ENCODE results near the gene CCSER2.

Gene CCSER2

DNA sequence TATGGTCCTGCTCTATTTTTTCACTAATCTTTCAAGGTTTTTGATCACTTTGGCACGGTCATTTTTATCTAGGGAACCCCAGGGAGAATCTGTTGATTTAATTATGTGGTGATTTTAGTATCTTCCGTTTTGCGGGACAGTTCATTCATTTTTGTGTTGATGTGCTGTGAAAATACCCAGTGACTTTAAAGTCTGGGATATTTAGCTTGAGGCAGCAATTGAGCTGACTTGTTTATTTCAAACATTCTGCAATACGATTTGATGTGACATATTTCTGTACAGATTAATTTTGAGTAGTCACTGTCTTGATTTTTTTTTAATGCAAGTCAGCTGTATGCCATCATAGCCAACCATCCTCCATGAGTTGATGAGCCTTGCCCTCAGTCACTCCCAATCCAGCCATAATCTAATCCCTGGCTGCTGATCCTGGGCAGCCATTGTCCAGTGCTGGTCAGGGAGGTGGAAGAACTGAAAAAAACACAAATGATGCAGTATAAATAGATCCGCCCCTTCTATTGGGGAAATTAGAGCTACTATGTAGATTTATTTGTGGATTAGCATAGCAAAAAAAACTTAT is 183.4 kb downstream of the CCSER2 start:
- H3K27me3 ChIP-seq, result no peaks in the 10 kb centered on the region
- no peak for DNase-seq
- H3K9me3 ChIP-seq, result no peaks in the 10 kb centered on the region
- intact Hi-C loops (cut with DNase I; ENCODE audit: low total_unique reads), result no loop called here
- H3K4me1 ChIP-seq, result peaks cover 0 to 11% (median 0%) of the 10 kb centered on the region in 4 donors
- H3K27ac ChIP-seq, result no peak overlapping the region
- H3K4me3 ChIP-seq, result no peak overlapping the region
- peaks cover 23 to 30% (median 23%) of the 10 kb centered on the region in 3 donors for H3K36me3 ChIP-seq
- TF ChIP-seq, protein P1, sequence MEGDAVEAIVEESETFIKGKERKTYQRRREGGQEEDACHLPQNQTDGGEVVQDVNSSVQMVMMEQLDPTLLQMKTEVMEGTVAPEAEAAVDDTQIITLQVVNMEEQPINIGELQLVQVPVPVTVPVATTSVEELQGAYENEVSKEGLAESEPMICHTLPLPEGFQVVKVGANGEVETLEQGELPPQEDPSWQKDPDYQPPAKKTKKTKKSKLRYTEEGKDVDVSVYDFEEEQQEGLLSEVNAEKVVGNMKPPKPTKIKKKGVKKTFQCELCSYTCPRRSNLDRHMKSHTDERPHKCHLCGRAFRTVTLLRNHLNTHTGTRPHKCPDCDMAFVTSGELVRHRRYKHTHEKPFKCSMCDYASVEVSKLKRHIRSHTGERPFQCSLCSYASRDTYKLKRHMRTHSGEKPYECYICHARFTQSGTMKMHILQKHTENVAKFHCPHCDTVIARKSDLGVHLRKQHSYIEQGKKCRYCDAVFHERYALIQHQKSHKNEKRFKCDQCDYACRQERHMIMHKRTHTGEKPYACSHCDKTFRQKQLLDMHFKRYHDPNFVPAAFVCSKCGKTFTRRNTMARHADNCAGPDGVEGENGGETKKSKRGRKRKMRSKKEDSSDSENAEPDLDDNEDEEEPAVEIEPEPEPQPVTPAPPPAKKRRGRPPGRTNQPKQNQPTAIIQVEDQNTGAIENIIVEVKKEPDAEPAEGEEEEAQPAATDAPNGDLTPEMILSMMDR (IDR thresholded peaks at IDR 0.05), result no peak

GRCh38 chr10:84517554-84517953 is 189.2 kb downstream of the CCSER2 start:
- TF ChIP-seq, protein P1 (IDR thresholded peaks at IDR 0.05), result no peak
- Histone ChIP-seq H3K27ac (no peak overlapping the region), H3K4me3 (no peak overlapping the region), H3K27me3 (no peaks in the 10 kb centered on the region), H3K4me1 (peaks cover 0 to 3% (median 0%) of the 10 kb centered on the region in 4 donors), H3K9me3 (no peaks in the 10 kb centered on the region), H3K36me3 (peaks cover 23 to 30% (median 23%) of the 10 kb centered on the region in 3 donors)
- intact Hi-C loops (cut with DNase I; ENCODE audit: low total_unique reads), result no loop called here
- no peak for DNase-seq

DNA sequence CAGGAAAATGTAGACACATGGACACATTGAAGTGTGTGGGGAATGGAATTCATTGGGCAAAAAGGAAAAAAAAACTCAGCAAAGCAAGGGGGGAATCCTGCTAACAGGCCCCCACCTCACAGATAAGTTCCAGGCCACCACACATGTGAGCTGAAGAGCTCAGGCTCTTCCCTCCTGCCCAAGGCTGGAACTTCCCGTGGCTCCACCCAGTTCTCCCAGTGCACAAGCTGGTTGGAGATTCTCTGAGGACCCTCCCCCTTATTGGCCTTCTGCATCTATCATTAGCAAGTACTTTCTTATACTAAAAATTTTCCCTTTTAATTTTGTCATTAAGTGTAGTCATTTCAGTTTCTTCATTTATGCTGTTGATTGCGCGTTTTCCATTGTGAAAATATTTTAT is 190.8 kb downstream of the CCSER2 start:
- TF ChIP-seq, protein P1 (IDR thresholded peaks at IDR 0.05), result no peak
- intact Hi-C loops (cut with DNase I; ENCODE audit: low total_unique reads), result no loop called here

GRCh38 chr10:84521013-84521412 is 192.6 kb downstream of the CCSER2 start:
- intact Hi-C loops (cut with DNase I; ENCODE audit: low total_unique reads), result no loop called here
- Histone ChIP-seq H3K4me3 (no peak overlapping the region), H3K9me3 (peaks cover 0 to 4% (median 0%) of the 10 kb centered on the region in 3 donors), H3K27me3 (no peaks in the 10 kb centered on the region), H3K36me3 (peaks cover 0 to 3% (median 0%) of the 10 kb centered on the region in 3 donors), H3K27ac (no peak overlapping the region), H3K4me1 (no peaks in the 10 kb centered on the region)
- TF ChIP-seq, protein P1 (IDR thresholded peaks at IDR 0.05), result no peak
- DNase-seq, result no peak

More for the DNA sequence above, 190.8 kb downstream of the CCSER2 start:
- H3K9me3 ChIP-seq, result no peaks in the 10 kb centered on the region
- no peaks in the 10 kb centered on the region for H3K27me3 ChIP-seq
- no peaks in the 10 kb centered on the region for H3K4me1 ChIP-seq
- no peak for DNase-seq
- no peak overlapping the region for H3K4me3 ChIP-seq
- peaks cover 12 to 19% (median 13%) of the 10 kb centered on the region in 3 donors for H3K36me3 ChIP-seq
- H3K27ac ChIP-seq, result no peak overlapping the region

DNA sequence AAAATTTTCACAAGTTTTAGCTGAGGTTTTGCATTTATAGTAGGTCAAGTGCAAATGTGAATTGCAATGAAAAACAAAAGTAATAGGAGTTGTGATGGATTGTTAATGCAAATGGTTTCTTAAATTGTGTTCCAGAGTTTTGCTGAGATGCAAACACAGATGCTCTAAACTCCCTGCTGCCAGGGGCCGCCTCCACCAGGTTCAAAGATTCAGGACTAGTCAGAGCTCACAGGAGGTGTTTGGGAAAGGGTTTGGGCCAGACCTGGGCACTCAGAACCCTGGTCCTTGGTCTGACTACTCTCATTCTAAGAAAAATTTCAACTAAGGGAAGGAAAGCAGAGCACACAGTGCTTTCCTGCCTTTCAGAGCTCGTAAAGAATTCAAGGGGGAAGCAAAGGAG is 193.1 kb downstream of the CCSER2 start:
- TF ChIP-seq, protein P1 (IDR thresholded peaks at IDR 0.05), result no peak
- intact Hi-C loops (cut with DNase I; ENCODE audit: low total_unique reads), result no loop called here
- H3K4me3 ChIP-seq, result no peak overlapping the region
- H3K36me3 ChIP-seq, result no peaks in the 10 kb centered on the region
- peaks cover 0 to 6% (median 0%) of the 10 kb centered on the region in 3 donors for H3K9me3 ChIP-seq
- H3K27me3 ChIP-seq, result no peaks in the 10 kb centered on the region
- no peak for DNase-seq
- no peaks in the 10 kb centered on the region for H3K4me1 ChIP-seq
- no peak overlapping the region for H3K27ac ChIP-seq
